Tibial nerve (tissue), 4 donors: ENCODE results near the gene LYRM4. TPM values are rescaled to one million over a fixed set of nuclear protein-coding genes. Genes with fewer than 3 reads are reported as not detected.

Experiments
- DNase-seq, 2 donors: peaks; one replicate each; pipeline ENCODE4 v3.0.0-alpha.2; 2019; ENCODE audit warnings: low spot score in 2 of 2
- H3K27ac ChIP-seq, 4 donors: fragments of 200-600 bp; sonication (generic) in 3 of 4; one replicate each; pipeline ENCODE4 v1.5.1; 2017 to 2019; ENCODE audit warnings: mild to moderate bottlenecking in 1 of 4
- H3K27me3 ChIP-seq, 2 donors: fragments of 200-600 bp; sonication (generic) in 1 of 2; one replicate each; pipeline versions ENCODE4 v1.5.1 to v1.6.0; 2017 to 2019
- H3K36me3 ChIP-seq, 3 donors: fragments of 200-600 bp; sonication (generic); one replicate each; pipeline ENCODE4 v1.5.1; 2018 to 2019
- H3K4me1 ChIP-seq, 4 donors: fragments of 200-600 bp; sonication (generic) in 3 of 4; one replicate each; pipeline ENCODE4 v1.5.1; 2017 to 2019
- H3K4me3 ChIP-seq, 4 donors: fragments of 200-600 bp; sonication (generic) in 3 of 4; one replicate each; pipeline ENCODE4 v1.5.1; 2017 to 2019; ENCODE audit warnings: mild to moderate bottlenecking in 1 of 4, moderate library complexity in 1 of 4
- H3K9me3 ChIP-seq, 4 donors: fragments of 200-600 bp; sonication (generic) in 3 of 4; one replicate each; pipeline ENCODE4 v1.5.1; 2017 to 2019
- CTCF ChIP-seq, 5 experiments: fragments of 200-600 bp in 3 of 5; fragments of 450-650 bp in 2 of 5; sonication (generic) in 3 of 5; IDR thresholded peaks; one replicate each; pipeline ENCODE4 v1.5.1; 2016 to 2019; ENCODE audit warnings: antibody characterized with exemption in 5 of 5, mild to moderate bottlenecking in 3 of 5, moderate library complexity in 2 of 5
- EP300 ChIP-seq, 2 donors: sonication (generic); formaldehyde crosslinking; IDR thresholded peaks; one replicate each; pipeline ENCODE4 v1.6.1; 2017; ENCODE audit warnings: antibody characterized with exemption in 2 of 2, mild to moderate bottlenecking in 1 of 2
- POLR2A ChIP-seq, 2 donors: fragments of 450-650 bp; IDR thresholded peaks; one replicate each; pipeline ENCODE4 v1.6.1; 2017; ENCODE audit warnings: antibody characterized with exemption in 2 of 2, mild to moderate bottlenecking in 2 of 2, moderate library complexity in 2 of 2
- WGBS, 2 donors: methylation state at CpG; one replicate each; pipeline ENCODE4 v1.1.5; 2018; 5-methylcytosine and 5-hydroxymethylcytosine counted together
- total RNA-seq, 4 donors: library from RNA; depleted of rRNA; stranded (reverse); fragments of >200 nt; gene quantifications; one replicate each; pipeline ENCODE4 v1.1.0, GENCODE V29; 2016

LYRM4 gene
- total RNA-seq, 4 donors from 2014 or later, result 21.8 to 31.0 (median 27.4) TPM

DNA sequence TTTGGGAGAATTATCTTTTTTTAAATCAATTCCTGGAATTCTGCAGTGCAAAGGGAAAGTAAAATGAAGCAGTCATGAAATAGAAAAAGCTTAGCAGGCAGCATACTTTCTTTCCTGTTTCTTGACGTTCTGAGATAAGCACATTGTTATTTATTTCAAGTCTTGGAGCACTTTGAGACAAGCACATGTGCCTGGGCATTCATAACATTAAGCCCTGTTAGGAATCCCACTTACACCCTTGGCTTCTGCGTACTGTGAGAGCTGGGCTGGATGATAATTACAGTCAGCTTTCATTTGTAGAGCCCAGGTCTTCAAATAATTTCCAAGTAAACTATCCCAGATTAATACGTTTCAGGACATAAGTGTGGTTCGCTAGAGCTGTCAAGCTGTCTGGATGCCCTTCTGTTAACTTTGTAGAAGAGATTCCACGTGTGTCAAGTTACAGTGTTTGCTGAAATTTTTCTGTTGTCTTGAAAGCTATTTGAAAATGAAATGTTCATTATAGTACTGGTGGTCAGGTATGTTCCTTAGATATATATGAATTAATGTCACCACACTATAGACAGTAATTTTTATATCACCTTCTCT is 9.4 kb upstream of the LYRM4 start:
- no peak for DNase-seq
- H3K27me3 ChIP-seq, result no peaks in the 10 kb centered on the region
- TF ChIP-seq POLR2A (IDR thresholded peaks at IDR 0.05) (no peak), CTCF (IDR thresholded peaks at IDR 0.05) (no peak), EP300 (IDR thresholded peaks at IDR 0.05) (no peak)
- H3K4me1 ChIP-seq, result no peaks in the 10 kb centered on the region
- no peak overlapping the region for H3K4me3 ChIP-seq
- no peaks in the 10 kb centered on the region for H3K36me3 ChIP-seq
- no peak overlapping the region for H3K27ac ChIP-seq
- 59 to 63% methylated on average over 5 of the region's 5 CpGs for WGBS, 2 donors
- no peaks in the 10 kb centered on the region for H3K9me3 ChIP-seq

DNA sequence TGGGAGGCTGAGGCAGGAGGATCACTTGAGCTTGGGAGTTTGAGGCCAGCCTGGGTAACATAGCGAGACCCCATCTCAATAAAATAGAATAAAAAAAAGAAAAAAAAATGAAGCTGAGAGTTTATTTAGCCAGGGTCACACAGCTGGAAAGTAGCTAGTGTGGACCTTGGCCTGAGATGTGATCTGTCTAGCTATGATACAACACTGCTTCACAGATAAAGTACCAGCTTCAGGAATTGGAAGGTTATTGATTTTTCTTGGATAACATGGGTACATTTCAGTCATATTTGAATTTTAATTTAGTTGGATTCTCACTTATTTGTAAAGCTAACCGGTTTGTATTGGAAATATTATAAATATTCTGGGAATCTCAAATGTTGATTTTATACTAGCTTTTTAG is 5.7 kb upstream of the LYRM4 start:
- Histone ChIP-seq H3K4me3 (no peak overlapping the region), H3K27me3 (no peaks in the 10 kb centered on the region), H3K4me1 (peaks cover 0 to 17% (median 5%) of the 10 kb centered on the region in 4 donors), H3K36me3 (no peaks in the 10 kb centered on the region), H3K9me3 (no peaks in the 10 kb centered on the region), H3K27ac (no peak overlapping the region)
- no peak for DNase-seq
- TF ChIP-seq POLR2A (IDR thresholded peaks at IDR 0.05) (no peak), CTCF (IDR thresholded peaks at IDR 0.05) (no peak), EP300 (IDR thresholded peaks at IDR 0.05) (no peak)
- 93% methylated on average over 2 of the region's 2 CpGs for WGBS, 2 donors

GRCh38 chr6:5261545-5262109 is 877 bp upstream of the LYRM4 start:
- no peaks in the 10 kb centered on the region for H3K9me3 ChIP-seq
- no peak for TF ChIP-seq EP300 (IDR thresholded peaks at IDR 0.05)
- no peak for TF ChIP-seq CTCF (IDR thresholded peaks at IDR 0.05)
- TF ChIP-seq POLR2A (IDR thresholded peaks at IDR 0.05), result no peak
- peaks cover 0 to 12% (median 0%) of the 10 kb centered on the region in 3 donors for H3K36me3 ChIP-seq
- DNase-seq, result no peak
- peaks cover 0 to 28% (median 12%) of the 10 kb centered on the region in 4 donors for H3K4me1 ChIP-seq
- H3K4me3 ChIP-seq, result peak overlapping the region; percentile 73 to 90 (median 86)
- WGBS, 2 donors, result 0 to 1% methylated on average over 19 of the region's 19 CpGs
- H3K27me3 ChIP-seq, result no peaks in the 10 kb centered on the region
- peak overlapping the region; percentile 94 to 97 (median 95) for H3K27ac ChIP-seq

DNA sequence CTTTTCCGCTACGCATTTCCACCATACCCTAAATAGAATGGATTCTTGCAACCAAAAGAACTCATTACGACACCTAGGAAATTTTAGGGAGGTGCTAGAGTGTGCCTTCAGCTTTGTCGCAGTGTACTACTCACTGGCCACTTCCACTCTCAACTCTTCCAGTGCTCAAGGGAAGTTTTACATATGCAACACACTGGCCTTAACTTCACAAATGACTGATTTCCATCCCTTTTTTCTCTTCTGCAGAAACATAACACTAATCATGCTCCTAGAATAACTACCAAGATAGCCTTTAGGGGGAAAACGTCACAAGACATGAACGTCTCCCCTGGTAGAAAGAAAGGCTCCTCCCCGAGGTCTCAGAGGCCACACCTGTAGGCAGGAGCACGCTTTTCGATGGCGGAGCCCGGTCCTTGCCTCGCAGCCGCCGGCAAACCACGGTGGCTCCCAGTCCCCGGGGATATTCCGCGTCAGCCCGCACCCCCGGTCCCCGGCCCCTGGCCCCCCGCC is 584 bp downstream of the LYRM4 start:
- Histone ChIP-seq H3K9me3 (no peaks in the 10 kb centered on the region), H3K27me3 (no peaks in the 10 kb centered on the region), H3K36me3 (peaks cover 0 to 17% (median 0%) of the 10 kb centered on the region in 3 donors), H3K4me3 (peak overlapping the region; percentile 73 to 90 (median 86)), H3K27ac (peak overlapping the region; percentile 94 to 97 (median 95)), H3K4me1 (peaks cover 0 to 28% (median 12%) of the 10 kb centered on the region in 4 donors)
- WGBS, 2 donors, result 3 to 7% methylated on average over 16 to 20 of the region's 22 CpGs
- peak in 1 of 2 donors; percentile 15 for DNase-seq
- TF ChIP-seq EP300 (IDR thresholded peaks at IDR 0.05) (no peak), CTCF (IDR thresholded peaks at IDR 0.05) (no peak), POLR2A (IDR thresholded peaks at IDR 0.05) (no peak)

DNA sequence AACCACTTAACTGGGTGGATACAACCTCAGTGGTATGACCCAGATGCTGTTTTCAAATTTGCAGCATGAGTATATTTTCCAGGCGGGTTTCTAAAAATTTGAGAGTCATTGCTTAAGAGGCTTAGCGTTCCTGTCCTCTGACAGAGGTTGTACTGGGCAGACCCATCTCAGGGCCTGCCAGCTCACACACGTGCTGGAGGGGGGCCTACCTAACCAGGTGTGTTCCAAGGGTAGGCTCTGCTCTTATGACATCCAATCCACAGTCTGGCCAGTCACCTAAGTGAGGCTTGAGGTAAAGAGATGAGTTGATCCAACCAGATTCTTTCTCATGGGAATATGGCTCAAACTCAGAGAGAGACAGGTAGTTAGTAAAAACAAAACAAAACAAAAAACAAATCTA is 1.3 kb downstream of the LYRM4 start:
- WGBS, 2 donors, result 73 to 83% methylated on average over 3 of the region's 3 CpGs
- Histone ChIP-seq H3K27ac (no peak overlapping the region), H3K27me3 (no peaks in the 10 kb centered on the region), H3K4me3 (peak overlapping the region in 2 of 4 donors; percentile 84 to 87), H3K9me3 (no peaks in the 10 kb centered on the region), H3K4me1 (peaks cover 0 to 25% (median 12%) of the 10 kb centered on the region in 4 donors), H3K36me3 (peaks cover 0 to 23% (median 0%) of the 10 kb centered on the region in 3 donors)
- TF ChIP-seq POLR2A (IDR thresholded peaks at IDR 0.05) (no peak), CTCF (IDR thresholded peaks at IDR 0.05) (no peak), EP300 (IDR thresholded peaks at IDR 0.05) (no peak)
- DNase-seq, result no peak
